Tibial artery (tissue), 4 donors: ENCODE data around the gene SNX22.

Experiments
- DNase-seq, 2 donors: peaks; one replicate each; pipeline ENCODE4 v3.0.0-alpha.2; 2019
- H3K27ac ChIP-seq, 2 donors: fragments of 200-600 bp; sonication (generic) in 1 of 2; 1 replicate in 1 of 2; 2 replicates in 1 of 2; pipeline ENCODE4 v1.5.1; 2018 to 2019; ENCODE audit warnings: mild to moderate bottlenecking in 1 of 2
- H3K27me3 ChIP-seq, 2 donors: fragments of 200-600 bp; sonication (generic) in 1 of 2; one replicate each; pipeline versions ENCODE4 v1.5.1 to v1.6.0; 2016 to 2019
- H3K36me3 ChIP-seq, 3 donors: fragments of 200-600 bp; sonication (generic) in 2 of 3; one replicate each; pipeline ENCODE4 v1.5.1; 2016 to 2019; ENCODE audit warnings: mild to moderate bottlenecking in 2 of 3
- H3K4me1 ChIP-seq, 4 donors: fragments of 200-600 bp; sonication (generic) in 2 of 4; 1 replicate in 3 of 4; 2 replicates in 1 of 4; pipeline ENCODE4 v1.5.1; 2016 to 2019
- H3K4me3 ChIP-seq, 2 donors: fragments of 200-600 bp; sonication (generic) in 1 of 2; 1 replicate in 1 of 2; 2 replicates in 1 of 2; pipeline ENCODE4 v1.5.1; 2018 to 2019; ENCODE audit warnings: mild to moderate bottlenecking in 2 of 2
- H3K9me3 ChIP-seq, 3 donors: fragments of 200-600 bp; sonication (generic) in 1 of 3; one replicate each; pipeline ENCODE4 v1.5.1; 2016 to 2019
- CTCF ChIP-seq, 2 experiments: fragments of 200-600 bp in 1 of 2; fragments of 450-650 bp in 1 of 2; IDR thresholded peaks; one replicate each; pipeline ENCODE4 v1.5.1; 2017 to 2019; ENCODE audit warnings: antibody characterized with exemption in 2 of 2, mild to moderate bottlenecking in 1 of 2, moderate library complexity in 1 of 2
- intact Hi-C: fragments of 100-400 bp; cut with DNase I; formaldehyde crosslinking; loops from one replicate; pipeline ENCODE4 v1.15.0; 2023; ENCODE audit warnings: low total_unique reads

Gene SNX22

GRCh38 chr15:64148168-64148567 lies 3.4 kb upstream of the SNX22 start:
- peak in 1 of 2 donors; percentile 40 for DNase-seq
- peaks cover 6 to 22% (median 20%) of the 10 kb centered on the region in 4 donors for H3K4me1 ChIP-seq

GRCh38 chr15:64148581-64148980 lies 3.0 kb upstream of the SNX22 start:
- intact Hi-C loops = no loop called here
- no peak for TF ChIP-seq CTCF (IDR thresholded peaks at IDR 0.05)
- Histone ChIP-seq H3K27me3 (peaks cover 0 to 23% of the 10 kb centered on the region in 2 donors), H3K9me3 (no peaks in the 10 kb centered on the region), H3K27ac (no peak overlapping the region), H3K4me3 (no peak overlapping the region), H3K36me3 (peaks cover 0 to 27% (median 16%) of the 10 kb centered on the region in 3 donors), H3K4me1 (peaks cover 6 to 26% (median 23%) of the 10 kb centered on the region in 4 donors)
- DNase-seq = no peak

More at GRCh38 chr15:64148168-64148567, 3.4 kb upstream of the SNX22 start:
- intact Hi-C loops = no loop called here
- Histone ChIP-seq H3K27me3 (peaks cover 0 to 20% of the 10 kb centered on the region in 2 donors), H3K9me3 (no peaks in the 10 kb centered on the region), H3K36me3 (peaks cover 3 to 31% (median 16%) of the 10 kb centered on the region in 3 donors), H3K4me3 (no peak overlapping the region), H3K27ac (no peak overlapping the region)
- no peak for TF ChIP-seq CTCF (IDR thresholded peaks at IDR 0.05)

GRCh38 chr15:64149424-64149823 lies 2.1 kb upstream of the SNX22 start:
- peaks cover 0 to 25% (median 16%) of the 10 kb centered on the region in 3 donors for H3K36me3 ChIP-seq
- intact Hi-C loops = no loop called here
- H3K27ac ChIP-seq = no peak overlapping the region
- H3K9me3 ChIP-seq = no peaks in the 10 kb centered on the region
- peaks cover 0 to 23% of the 10 kb centered on the region in 2 donors for H3K27me3 ChIP-seq
- H3K4me3 ChIP-seq = no peak overlapping the region
- TF ChIP-seq CTCF (IDR thresholded peaks at IDR 0.05) = no peak
- peaks cover 6 to 28% (median 23%) of the 10 kb centered on the region in 4 donors for H3K4me1 ChIP-seq
- no peak for DNase-seq

- TF ChIP-seq CTCF (IDR thresholded peaks at IDR 0.05) = no peak
- H3K27me3 ChIP-seq = peaks cover 0 to 23% of the 10 kb centered on the region in 2 donors
- peaks cover 0 to 25% (median 16%) of the 10 kb centered on the region in 3 donors for H3K36me3 ChIP-seq
- H3K9me3 ChIP-seq = no peaks in the 10 kb centered on the region
- H3K4me3 ChIP-seq = no peak overlapping the region
- DNase-seq = peak in 1 of 2 donors; percentile 55
- peaks cover 6 to 28% (median 23%) of the 10 kb centered on the region in 4 donors for H3K4me1 ChIP-seq
- H3K27ac ChIP-seq = no peak overlapping the region
- intact Hi-C loops = no loop called here
These were observed 1.5 kb upstream of the SNX22 start for GRCh38 chr15:64149893-64150578.

GRCh38 chr15:64152507-64153387 lies 1.2 kb downstream of the SNX22 start:
- intact Hi-C loops = no loop called here

More at GRCh38 chr15:64152507-64153387, 1.2 kb downstream of the SNX22 start:
- Histone ChIP-seq H3K4me3 (peak overlapping the region in 1 of 2 donors; percentile 47), H3K9me3 (no peaks in the 10 kb centered on the region), H3K4me1 (peaks cover 6 to 28% (median 23%) of the 10 kb centered on the region in 4 donors), H3K36me3 (peaks cover 27 to 40% (median 34%) of the 10 kb centered on the region in 3 donors), H3K27me3 (peaks cover 0 to 23% of the 10 kb centered on the region in 2 donors), H3K27ac (no peak overlapping the region)
- TF ChIP-seq CTCF (IDR thresholded peaks at IDR 0.05) = no peak
- peak in 1 of 2 donors; percentile 65 for DNase-seq
